Measurements from ENCODE around the gene SORBS1. TPM values are rescaled to one million over a fixed set of nuclear protein-coding genes. Genes with fewer than 3 reads are reported as not detected.

SORBS1 gene
- total RNA-seq, 1 donor from 2014 or later = 416 TPM

DNA sequence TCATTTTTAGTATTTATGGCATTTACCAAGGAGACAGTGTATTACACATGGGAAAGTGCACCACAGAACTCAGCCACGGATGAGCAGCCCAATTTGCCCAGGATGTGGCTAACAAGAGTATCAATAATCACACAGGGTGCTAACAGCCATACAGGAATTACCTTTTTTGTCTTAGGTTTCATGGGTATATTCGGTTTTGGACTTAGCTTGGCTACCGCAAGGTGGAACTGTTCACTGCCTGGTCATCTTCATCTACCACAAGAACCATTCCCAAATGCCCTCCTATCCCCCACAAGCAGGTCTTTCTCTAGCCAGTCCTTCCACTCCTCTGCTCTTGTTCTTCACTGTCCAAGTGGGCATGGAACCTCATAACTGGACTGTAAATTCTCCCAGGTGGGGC is 276.4 kb downstream of the SORBS1 start:
- H3K27me3 ChIP-seq = no peaks in the 10 kb centered on the region
- DNase-seq (ENCODE audit: low spot score in 2 of 2) = no peak
- no peaks in the 10 kb centered on the region for H3K9me3 ChIP-seq
- H3K36me3 ChIP-seq = no peaks in the 10 kb centered on the region
- peaks cover 8 to 48% of the 10 kb centered on the region in 2 donors for H3K4me1 ChIP-seq
- peak overlapping the region; percentile 29 to 89 for H3K27ac ChIP-seq
- TF ChIP-seq, protein P1, sequence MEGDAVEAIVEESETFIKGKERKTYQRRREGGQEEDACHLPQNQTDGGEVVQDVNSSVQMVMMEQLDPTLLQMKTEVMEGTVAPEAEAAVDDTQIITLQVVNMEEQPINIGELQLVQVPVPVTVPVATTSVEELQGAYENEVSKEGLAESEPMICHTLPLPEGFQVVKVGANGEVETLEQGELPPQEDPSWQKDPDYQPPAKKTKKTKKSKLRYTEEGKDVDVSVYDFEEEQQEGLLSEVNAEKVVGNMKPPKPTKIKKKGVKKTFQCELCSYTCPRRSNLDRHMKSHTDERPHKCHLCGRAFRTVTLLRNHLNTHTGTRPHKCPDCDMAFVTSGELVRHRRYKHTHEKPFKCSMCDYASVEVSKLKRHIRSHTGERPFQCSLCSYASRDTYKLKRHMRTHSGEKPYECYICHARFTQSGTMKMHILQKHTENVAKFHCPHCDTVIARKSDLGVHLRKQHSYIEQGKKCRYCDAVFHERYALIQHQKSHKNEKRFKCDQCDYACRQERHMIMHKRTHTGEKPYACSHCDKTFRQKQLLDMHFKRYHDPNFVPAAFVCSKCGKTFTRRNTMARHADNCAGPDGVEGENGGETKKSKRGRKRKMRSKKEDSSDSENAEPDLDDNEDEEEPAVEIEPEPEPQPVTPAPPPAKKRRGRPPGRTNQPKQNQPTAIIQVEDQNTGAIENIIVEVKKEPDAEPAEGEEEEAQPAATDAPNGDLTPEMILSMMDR (IDR thresholded peaks at IDR 0.05) = no peak
- no peak overlapping the region for H3K4me3 ChIP-seq
- intact Hi-C loops (cut with DNase I) = no loop called here

DNA sequence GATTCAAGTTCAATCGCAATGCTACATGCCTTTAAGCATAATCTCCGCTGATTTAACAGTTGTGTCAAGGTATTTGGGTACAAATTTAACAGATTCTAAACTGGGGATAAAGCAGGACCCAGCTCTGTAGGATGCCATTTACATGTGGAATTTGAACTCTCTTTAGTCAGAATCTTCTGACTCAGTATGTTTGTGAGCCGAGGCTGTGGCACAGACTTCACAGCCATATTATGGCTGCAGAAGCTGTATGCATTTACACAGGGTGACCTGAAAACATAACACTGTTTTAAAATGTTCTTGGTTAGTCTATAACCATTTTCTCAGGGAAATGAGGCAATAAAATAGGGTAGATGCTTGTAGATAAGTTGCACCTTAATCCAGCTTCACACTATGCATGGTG is 279.1 kb downstream of the SORBS1 start:
- peaks cover 6 to 53% of the 10 kb centered on the region in 2 donors for H3K4me1 ChIP-seq
- H3K36me3 ChIP-seq = no peaks in the 10 kb centered on the region
- no peaks in the 10 kb centered on the region for H3K27me3 ChIP-seq
- H3K27ac ChIP-seq = peak overlapping the region in 1 of 2 donors; percentile 15
- TF ChIP-seq, protein P1 (IDR thresholded peaks at IDR 0.05) = no peak
- no peak for DNase-seq (ENCODE audit: low spot score in 2 of 2)
- intact Hi-C loops (cut with DNase I) = no loop called here
- H3K4me3 ChIP-seq = no peak overlapping the region
- H3K9me3 ChIP-seq = no peaks in the 10 kb centered on the region

GRCh38 chr10:95281206-95281605 is 280.0 kb downstream of the SORBS1 start:
- peak overlapping the region; percentile 61 to 95 for H3K27ac ChIP-seq
- no peaks in the 10 kb centered on the region for H3K9me3 ChIP-seq
- no peaks in the 10 kb centered on the region for H3K27me3 ChIP-seq
- no peaks in the 10 kb centered on the region for H3K36me3 ChIP-seq
- intact Hi-C loops (cut with DNase I) = no loop called here
- peaks cover 9 to 52% of the 10 kb centered on the region in 2 donors for H3K4me1 ChIP-seq
- H3K4me3 ChIP-seq = no peak overlapping the region
- no peak for DNase-seq (ENCODE audit: low spot score in 2 of 2)
- TF ChIP-seq, protein P1 (IDR thresholded peaks at IDR 0.05) = no peak

GRCh38 chr10:95280637-95281036 is 280.5 kb downstream of the SORBS1 start:
- Histone ChIP-seq H3K9me3 (no peaks in the 10 kb centered on the region), H3K27me3 (no peaks in the 10 kb centered on the region), H3K4me3 (no peak overlapping the region), H3K36me3 (no peaks in the 10 kb centered on the region), H3K4me1 (peaks cover 14 to 52% of the 10 kb centered on the region in 2 donors), H3K27ac (peak overlapping the region; percentile 61 to 95)
- DNase-seq (ENCODE audit: low spot score in 2 of 2) = no peak
- intact Hi-C loops (cut with DNase I) = no loop called here
- TF ChIP-seq, protein P1 (IDR thresholded peaks at IDR 0.05) = no peak

DNA sequence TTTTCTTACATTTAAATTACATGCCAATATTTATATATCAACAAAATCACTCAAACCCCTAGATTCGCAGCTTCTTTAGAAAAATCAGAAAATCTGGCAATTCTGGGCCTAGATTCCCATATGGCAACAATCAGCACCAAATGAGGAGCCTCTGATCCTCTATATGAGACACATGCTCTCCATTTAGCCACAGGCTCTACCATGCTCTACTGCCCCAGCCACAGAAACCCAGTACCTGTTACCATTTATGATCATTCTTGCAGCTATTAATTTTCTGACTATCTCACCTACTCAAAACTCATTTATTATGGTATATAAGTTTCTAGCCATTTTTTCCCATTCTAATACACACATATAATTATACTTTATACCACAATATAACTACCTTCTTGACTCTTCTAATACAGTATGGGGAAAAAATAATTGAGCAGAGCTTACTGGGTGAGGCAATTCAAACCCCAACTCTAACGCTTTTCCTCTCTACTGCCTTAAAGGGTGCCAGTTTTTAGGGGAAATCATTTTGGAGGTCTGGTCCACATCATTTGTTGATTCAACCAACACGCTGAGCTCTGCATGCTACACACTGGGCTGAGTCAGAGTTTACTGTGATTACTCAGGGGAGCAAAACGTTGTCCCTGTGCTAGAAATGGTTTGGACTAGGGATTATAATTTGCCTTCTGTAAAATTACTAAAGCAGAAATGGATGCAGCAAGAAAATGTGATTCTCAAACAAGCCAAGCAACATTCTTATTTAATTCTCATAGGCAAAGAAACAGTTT is 281.9 kb downstream of the SORBS1 start:
- H3K36me3 ChIP-seq = no peaks in the 10 kb centered on the region
- DNase-seq (ENCODE audit: low spot score in 2 of 2) = no peak
- peak overlapping the region; percentile 61 to 95 for H3K27ac ChIP-seq
- peaks cover 14 to 61% of the 10 kb centered on the region in 2 donors for H3K4me1 ChIP-seq
- intact Hi-C loops (cut with DNase I) = no loop called here
- H3K9me3 ChIP-seq = no peaks in the 10 kb centered on the region
- no peak overlapping the region for H3K4me3 ChIP-seq
- TF ChIP-seq, protein P1 (IDR thresholded peaks at IDR 0.05) = no peak
- no peaks in the 10 kb centered on the region for H3K27me3 ChIP-seq

Data from ascending aorta (tissue), 2 donors.